8988T (cell line): ENCODE results near the gene HYAL3.
"Not testable (repeated sequence)": the region's sequence is repeated elsewhere in the genome, so short reads cannot be mapped to it uniquely, and the experiment has no call there.

ENCODE experiments used
- DNase-seq: peaks from one replicate; pipeline ENCODE4 v3.0.0; 2011

HYAL3 gene

DNA sequence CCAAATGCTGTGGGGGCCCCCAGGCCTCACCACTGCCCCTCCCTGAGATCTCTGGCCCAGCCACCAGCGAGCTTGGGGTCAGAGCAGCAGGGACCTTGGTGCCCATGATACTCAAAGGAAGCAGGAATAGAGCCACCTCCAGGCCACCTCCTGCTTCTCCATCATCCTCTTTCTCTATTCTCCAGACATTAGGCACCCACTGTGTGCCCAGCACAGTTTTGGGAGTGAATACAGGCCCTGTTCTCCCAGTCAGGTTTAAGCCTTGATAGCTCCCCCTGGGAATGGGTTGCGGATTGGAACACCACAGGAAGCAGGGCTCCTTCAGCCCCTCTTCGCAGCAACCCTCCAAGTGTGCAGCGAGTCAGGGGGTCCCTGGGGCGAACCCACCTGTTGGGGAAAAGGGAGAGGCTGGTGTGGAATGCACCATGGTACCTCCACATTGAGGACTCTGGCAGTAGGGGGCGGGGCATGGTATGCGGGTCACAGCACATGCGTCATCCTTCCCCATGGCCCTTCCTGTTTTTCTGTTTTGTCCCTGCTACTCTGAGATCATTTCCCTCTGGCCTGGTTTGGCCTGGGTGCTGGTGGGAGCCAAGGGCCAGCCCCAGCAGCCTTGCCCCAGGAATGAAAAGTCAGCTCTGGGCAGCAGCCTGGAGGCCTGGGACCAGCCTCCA is 44.5 kb downstream of the HYAL3 start:
- DNase-seq, result peak; percentile 57

GRCh38 chr3:50251220-50251619 is 48.0 kb downstream of the HYAL3 start:
- no peak for DNase-seq

GRCh38 chr3:50250514-50250913 is 48.7 kb downstream of the HYAL3 start:
- no peak for DNase-seq

DNA sequence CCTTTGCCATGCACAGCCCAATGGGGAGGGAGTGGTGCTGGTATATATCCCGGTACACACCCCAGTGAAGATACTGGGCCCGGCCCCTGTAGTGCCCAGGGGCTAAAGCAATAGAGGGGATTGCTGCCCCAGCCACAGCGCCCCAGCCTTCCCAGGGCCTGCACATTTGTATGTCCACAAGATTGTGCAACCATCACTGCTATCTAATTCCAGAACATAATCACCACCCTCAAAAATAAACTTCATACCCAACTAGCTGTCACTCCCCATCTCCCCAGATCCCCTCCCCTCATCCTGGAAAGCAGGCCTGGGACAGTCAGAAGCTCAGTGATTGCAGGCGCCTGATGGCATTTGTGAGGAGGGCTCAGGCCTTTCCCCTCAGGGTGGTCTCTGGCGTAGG is 49.7 kb downstream of the HYAL3 start:
- no peak for DNase-seq

GRCh38 chr3:50248387-50248786 is 50.8 kb downstream of the HYAL3 start:
- DNase-seq, result no peak

GRCh38 chr3:50246517-50246954 is 52.7 kb downstream of the HYAL3 start:
- DNase-seq, result no peak

DNA sequence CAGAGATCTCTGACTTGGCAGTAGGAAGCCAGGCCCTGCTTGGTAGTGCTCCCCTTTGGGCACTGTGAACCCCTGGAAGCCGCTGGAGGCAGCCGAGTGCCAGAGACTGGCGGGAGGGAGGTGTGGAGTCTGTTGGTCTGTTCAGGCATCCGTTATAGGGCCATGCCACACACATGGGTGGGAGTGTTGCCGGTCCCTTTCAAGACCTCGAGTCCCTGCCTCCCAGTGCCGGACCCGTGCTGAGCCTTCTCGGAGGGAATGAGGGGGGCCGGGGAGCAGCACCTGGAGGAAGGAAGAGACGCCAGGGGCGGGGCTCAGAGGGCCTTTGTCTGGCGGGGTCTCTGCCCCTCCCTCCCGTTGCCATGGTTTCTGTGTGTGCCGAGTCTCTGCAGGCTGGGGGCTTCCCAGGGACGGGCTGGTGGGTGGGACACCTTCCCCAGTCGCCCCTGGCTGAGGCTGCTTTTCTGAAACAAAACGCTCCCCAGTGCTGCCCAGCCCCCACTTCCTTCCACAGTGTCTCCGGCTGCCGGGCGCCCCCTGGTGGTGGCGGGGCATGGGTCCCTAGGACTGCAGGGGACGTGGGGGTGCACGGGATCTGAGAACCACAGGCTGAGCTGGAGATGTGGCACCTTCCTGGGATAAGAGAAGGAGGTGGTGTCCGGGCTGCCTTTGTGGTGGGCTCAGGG is 53.2 kb downstream of the HYAL3 start:
- peak; percentile 86 for DNase-seq

GRCh38 chr3:50245251-50245745 is 53.9 kb downstream of the HYAL3 start:
- no peak for DNase-seq

DNA sequence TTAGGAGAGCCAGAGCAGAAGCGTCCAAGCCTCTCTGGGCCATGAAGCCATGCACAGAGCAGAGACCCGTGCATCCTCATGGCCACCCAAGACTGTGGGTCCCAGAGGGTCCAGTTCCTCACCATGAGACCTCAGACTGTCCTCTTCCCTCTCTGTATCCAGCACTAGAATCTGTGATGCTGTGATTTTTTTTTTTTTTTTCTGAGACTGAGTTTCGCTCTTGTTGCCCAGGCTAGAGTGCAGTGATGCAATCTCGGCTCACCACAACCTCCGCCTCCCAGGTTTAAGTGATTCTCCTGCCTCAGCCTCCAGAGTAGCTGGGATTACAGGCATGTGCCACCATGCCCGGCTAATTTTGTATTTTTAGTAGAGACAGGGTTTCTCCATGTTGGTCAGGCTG is 54.4 kb downstream of the HYAL3 start:
- not testable (repeated sequence) for DNase-seq

- DNase-seq, result no peak
Measured at GRCh38 chr3:50243543-50243895, 55.7 kb downstream of the HYAL3 start.

DNA sequence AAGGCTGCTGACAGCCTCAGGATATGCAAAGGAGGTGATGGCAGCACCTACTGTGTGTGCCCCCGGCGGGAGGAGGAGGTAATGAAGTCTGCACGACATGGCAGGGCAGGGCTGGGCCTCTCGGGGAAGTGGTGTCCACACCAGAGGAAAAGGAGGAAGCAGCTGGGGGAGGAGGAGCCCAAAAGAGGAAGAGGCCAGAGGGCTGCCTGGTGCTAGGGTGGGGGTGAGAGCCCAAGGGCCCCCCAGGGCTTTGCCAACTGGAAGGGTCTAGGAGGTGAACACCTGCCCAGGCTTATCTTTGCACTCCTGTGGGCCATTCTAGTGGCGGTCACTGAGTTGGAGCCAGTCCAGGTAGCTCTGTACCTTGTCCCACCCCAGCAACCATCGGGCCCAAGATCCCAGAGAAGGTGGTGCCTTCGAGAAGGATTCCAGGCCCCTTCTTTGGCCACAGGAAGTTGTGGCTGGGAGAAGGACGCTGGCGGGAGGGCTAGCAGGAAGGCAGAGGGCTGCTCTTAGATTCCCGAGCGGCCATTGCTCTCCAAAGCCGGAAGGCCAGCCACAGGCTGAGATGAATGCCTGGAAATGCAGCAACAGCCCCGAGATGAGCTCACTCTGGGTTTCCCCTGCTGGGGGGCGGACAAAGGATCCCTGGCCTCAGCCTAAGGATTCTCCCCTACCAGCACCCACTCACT is 56.2 kb downstream of the HYAL3 start:
- no peak for DNase-seq
